ENCODE data around the gene FABP7. TPM values are rescaled to one million over a fixed set of nuclear protein-coding genes. Genes with fewer than 3 reads are reported as not detected.

Gene FABP7
- total and polyA plus RNA-seq, 2 experiments from 2014 or later: 6.6 to 15.7 TPM

GRCh38 chr6:122817766-122818165 is 38.2 kb downstream of the FABP7 start:
- Mint-ChIP-seq H3K27ac (no peak overlapping the region), H3K4me1 (peaks cover 13% of the 10 kb centered on the region), H3K9me3 (no peaks in the 10 kb centered on the region; the same call in 2 of the 3 replicates), H3K4me3 (no peak overlapping the region), H3K27me3 (ENCODE audit: insufficient read depth, low read depth, poor library complexity) (no peaks in the 10 kb centered on the region), H3K36me3 (ENCODE audit: low read depth) (no peaks in the 10 kb centered on the region)
- Histone ChIP-seq H3K27ac (ENCODE audit: low read depth) (no peak overlapping the region), H3K36me3 (ENCODE audit: insufficient read depth) (no peaks in the 10 kb centered on the region), H4K20me1 (replicated peaks; ENCODE audit: insufficient read depth) (no peaks in the 10 kb centered on the region), H3K79me2 (replicated peaks; ENCODE audit: insufficient read depth) (no peaks in the 10 kb centered on the region), H3K4me1 (ENCODE audit: insufficient read depth) (peaks cover 14% of the 10 kb centered on the region), H3K9me2 (ENCODE audit: insufficient read depth) (no peaks in the 10 kb centered on the region), H2AFZ (no peak overlapping the region), H3K27me3 (ENCODE audit: insufficient read depth) (no peaks in the 10 kb centered on the region), H3K4me3 (no peak overlapping the region), H3F3A (replicated peaks; ENCODE audit: low read depth) (no peaks in the 10 kb centered on the region), H3K4me2 (no peak overlapping the region)
- DNase-seq (ENCODE audit: low spot score): no peak
- TF ChIP-seq CTCF (conservative IDR thresholded peaks at IDR 0.05; ENCODE audit: low read depth in 2 of 2): no peak
- no peak for TF ChIP-seq JUNB (IDR thresholded peaks at IDR 0.05; ENCODE audit: unreplicated experiment)
- no peak for TF ChIP-seq EZH2 (IDR thresholded peaks at IDR 0.05; ENCODE audit: low read depth, unreplicated experiment)
- no peak for TF ChIP-seq CREB1 (CRISPR knock-in tag; IDR thresholded peaks at IDR 0.05; ENCODE audit: low read depth)
- no peak for TF ChIP-seq REST (IDR thresholded peaks at IDR 0.05; ENCODE audit: unreplicated experiment)
- TF ChIP-seq ZNF462 (CRISPR knock-in tag; IDR thresholded peaks at IDR 0.05): no peak
- no peak for TF ChIP-seq ZNF331 (CRISPR knock-in tag; IDR thresholded peaks at IDR 0.05; ENCODE audit: low read depth)
- TF ChIP-seq POLR2AphosphoS5 (IDR thresholded peaks at IDR 0.05; ENCODE audit: low read depth): no peak
- no peak for TF ChIP-seq ETS1 (IDR thresholded peaks at IDR 0.05)
- no peak for TF ChIP-seq NANOG (IDR thresholded peaks at IDR 0.05; ENCODE audit: borderline replicate concordance)
- no peak for ATAC-seq

Data from GM23338 (cell line).